ENCODE results near the gene IGF2R. TPM values are rescaled to one million over a fixed set of nuclear protein-coding genes. Genes with fewer than 3 reads are reported as not detected.

Gene IGF2R
- total RNA-seq, 1 donor from 2014 or later = 105 TPM

DNA sequence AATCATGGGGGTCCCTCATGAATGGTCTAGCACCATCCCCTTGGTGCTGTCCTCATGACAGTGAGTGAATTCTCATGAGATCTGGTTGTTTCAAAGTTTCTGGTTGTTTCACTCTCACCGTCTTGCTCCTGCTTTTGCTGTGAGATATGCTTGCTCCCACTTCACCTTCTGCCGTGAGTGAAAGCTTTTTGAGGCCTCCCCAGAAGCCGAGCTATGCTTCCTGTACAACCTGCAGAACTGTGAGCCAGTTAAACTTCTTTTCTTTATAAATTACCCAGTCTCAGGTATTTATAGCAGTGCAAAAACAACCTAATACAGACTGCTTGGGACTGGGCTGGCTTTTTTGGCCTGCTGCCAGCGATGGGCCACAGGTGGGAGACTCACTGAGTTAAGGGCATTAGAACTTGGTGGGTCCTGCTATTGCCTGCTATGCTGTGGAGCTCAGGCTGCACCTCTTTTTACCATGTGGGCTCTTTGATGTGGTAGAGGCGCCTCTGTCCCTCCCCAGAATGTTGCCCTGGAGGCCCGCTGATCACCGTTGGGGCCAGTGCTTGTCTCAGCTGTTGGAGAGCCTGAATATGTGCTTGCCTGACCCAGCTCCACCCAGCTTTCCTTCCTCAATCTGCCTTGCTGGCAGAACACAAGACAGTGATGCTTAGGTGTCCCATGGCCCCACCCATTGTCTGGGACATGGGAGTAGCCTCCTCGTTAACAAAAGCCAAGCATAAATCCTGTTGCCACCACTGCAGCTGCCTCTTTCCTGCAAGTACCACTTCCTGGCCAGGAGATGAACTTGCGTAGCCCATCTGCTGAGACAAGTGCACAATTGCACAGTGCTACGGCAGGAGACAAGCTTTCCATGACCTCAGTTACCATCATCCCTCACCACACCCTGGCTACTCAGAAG is 47.1 kb downstream of the IGF2R start:
- Mint-ChIP-seq H3K4me3 (ENCODE audit: unreplicated experiment) (no peak overlapping the region), H3K27ac (ENCODE audit: unreplicated experiment) (no peak overlapping the region), H3K36me3 (ENCODE audit: unreplicated experiment) (peaks cover 10% of the 10 kb centered on the region), H3K27me3 (ENCODE audit: unreplicated experiment) (no peaks in the 10 kb centered on the region), H3K9me3 (ENCODE audit: unreplicated experiment) (peaks cover 2% of the 10 kb centered on the region), H3K4me1 (ENCODE audit: low read depth, unreplicated experiment) (no peaks in the 10 kb centered on the region)
- TF ChIP-seq, protein P1, sequence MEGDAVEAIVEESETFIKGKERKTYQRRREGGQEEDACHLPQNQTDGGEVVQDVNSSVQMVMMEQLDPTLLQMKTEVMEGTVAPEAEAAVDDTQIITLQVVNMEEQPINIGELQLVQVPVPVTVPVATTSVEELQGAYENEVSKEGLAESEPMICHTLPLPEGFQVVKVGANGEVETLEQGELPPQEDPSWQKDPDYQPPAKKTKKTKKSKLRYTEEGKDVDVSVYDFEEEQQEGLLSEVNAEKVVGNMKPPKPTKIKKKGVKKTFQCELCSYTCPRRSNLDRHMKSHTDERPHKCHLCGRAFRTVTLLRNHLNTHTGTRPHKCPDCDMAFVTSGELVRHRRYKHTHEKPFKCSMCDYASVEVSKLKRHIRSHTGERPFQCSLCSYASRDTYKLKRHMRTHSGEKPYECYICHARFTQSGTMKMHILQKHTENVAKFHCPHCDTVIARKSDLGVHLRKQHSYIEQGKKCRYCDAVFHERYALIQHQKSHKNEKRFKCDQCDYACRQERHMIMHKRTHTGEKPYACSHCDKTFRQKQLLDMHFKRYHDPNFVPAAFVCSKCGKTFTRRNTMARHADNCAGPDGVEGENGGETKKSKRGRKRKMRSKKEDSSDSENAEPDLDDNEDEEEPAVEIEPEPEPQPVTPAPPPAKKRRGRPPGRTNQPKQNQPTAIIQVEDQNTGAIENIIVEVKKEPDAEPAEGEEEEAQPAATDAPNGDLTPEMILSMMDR (IDR thresholded peaks at IDR 0.05; ENCODE audit: partially characterized antibody, unreplicated experiment) = no peak
- DNase-seq = no peak

DNA sequence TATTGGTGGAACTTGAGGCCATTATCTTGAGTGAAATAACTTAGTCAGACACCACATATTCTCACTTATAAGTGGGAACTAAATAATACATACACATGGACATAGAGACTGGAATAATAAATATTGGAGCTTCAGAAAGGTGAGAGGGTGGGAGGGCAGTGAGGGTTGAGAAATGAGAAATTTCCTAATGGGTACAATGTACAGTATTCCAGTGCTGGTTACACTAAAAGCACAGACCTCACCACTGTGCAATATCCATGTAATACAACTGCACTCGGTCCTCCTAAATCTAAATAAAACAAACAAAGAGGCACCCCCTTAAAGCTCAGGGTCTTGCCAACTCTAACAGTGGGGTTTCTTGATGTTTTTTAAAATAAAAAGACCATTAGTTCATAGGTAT is 53.2 kb downstream of the IGF2R start:
- TF ChIP-seq, protein P1 (IDR thresholded peaks at IDR 0.05; ENCODE audit: partially characterized antibody, unreplicated experiment) = no peak
- H3K27ac Mint-ChIP-seq (ENCODE audit: unreplicated experiment) = no peak overlapping the region

DNA sequence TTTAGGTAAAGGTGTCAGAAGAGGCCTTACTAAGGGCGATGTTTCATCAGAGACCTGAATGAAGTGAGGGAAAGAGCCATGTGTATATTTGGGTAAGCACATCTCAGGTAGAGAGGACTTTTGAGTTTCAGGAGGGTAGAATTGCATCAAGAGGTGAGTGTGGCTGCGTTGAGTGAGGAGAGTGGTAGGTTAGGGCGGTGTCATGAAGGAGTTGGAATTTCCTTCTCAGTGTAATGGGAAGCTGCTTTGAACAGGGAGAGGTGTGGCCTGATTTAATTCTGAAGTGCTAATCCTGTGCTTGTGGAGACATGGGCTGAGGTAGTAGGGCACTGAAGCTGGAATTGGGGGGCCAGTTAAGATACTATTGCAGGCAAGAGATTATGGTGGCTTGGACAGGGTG is 53.9 kb downstream of the IGF2R start:
- no peak overlapping the region for H3K27ac Mint-ChIP-seq (ENCODE audit: unreplicated experiment)
- no peak overlapping the region for H3K4me3 Mint-ChIP-seq (ENCODE audit: unreplicated experiment)
- DNase-seq = no peak
- no peaks in the 10 kb centered on the region for H3K27me3 Mint-ChIP-seq (ENCODE audit: unreplicated experiment)
- peaks cover 2% of the 10 kb centered on the region for H3K9me3 Mint-ChIP-seq (ENCODE audit: unreplicated experiment)
- no peaks in the 10 kb centered on the region for H3K36me3 Mint-ChIP-seq (ENCODE audit: unreplicated experiment)
- no peaks in the 10 kb centered on the region for H3K4me1 Mint-ChIP-seq (ENCODE audit: low read depth, unreplicated experiment)
- TF ChIP-seq, protein P1 (IDR thresholded peaks at IDR 0.05; ENCODE audit: partially characterized antibody, unreplicated experiment) = no peak

More for the DNA sequence above, 53.2 kb downstream of the IGF2R start:
- Mint-ChIP-seq H3K4me1 (ENCODE audit: low read depth, unreplicated experiment) (no peaks in the 10 kb centered on the region), H3K9me3 (ENCODE audit: unreplicated experiment) (peaks cover 2% of the 10 kb centered on the region), H3K27me3 (ENCODE audit: unreplicated experiment) (no peaks in the 10 kb centered on the region), H3K4me3 (ENCODE audit: unreplicated experiment) (no peak overlapping the region), H3K36me3 (ENCODE audit: unreplicated experiment) (no peaks in the 10 kb centered on the region)
- DNase-seq = no peak

DNA sequence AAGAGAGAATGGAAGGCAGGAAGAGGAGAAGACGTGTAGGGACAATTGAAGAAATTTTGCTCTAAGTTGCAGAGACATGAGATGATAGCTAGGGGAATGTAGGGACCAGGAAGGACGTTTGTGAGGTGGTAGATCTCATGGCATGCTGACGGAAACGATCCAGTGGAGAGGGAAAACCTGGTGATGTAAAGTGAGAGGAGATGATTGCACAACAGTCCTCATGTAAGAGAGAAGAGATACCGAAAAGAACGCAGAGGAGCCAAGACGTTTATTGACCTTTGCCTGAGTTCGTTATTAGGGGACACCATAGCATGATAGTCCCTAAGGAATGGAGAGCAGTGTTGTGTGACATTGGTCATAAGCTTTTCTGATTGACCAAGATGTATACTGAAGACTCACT is 55.3 kb downstream of the IGF2R start:
- TF ChIP-seq, protein P1 (IDR thresholded peaks at IDR 0.05; ENCODE audit: partially characterized antibody, unreplicated experiment) = no peak
- Mint-ChIP-seq H3K9me3 (ENCODE audit: unreplicated experiment) (peaks cover 2% of the 10 kb centered on the region), H3K4me1 (ENCODE audit: low read depth, unreplicated experiment) (no peaks in the 10 kb centered on the region), H3K36me3 (ENCODE audit: unreplicated experiment) (no peaks in the 10 kb centered on the region), H3K27me3 (ENCODE audit: unreplicated experiment) (no peaks in the 10 kb centered on the region), H3K27ac (ENCODE audit: unreplicated experiment) (no peak overlapping the region), H3K4me3 (ENCODE audit: unreplicated experiment) (no peak overlapping the region)
- no peak for DNase-seq

DNA sequence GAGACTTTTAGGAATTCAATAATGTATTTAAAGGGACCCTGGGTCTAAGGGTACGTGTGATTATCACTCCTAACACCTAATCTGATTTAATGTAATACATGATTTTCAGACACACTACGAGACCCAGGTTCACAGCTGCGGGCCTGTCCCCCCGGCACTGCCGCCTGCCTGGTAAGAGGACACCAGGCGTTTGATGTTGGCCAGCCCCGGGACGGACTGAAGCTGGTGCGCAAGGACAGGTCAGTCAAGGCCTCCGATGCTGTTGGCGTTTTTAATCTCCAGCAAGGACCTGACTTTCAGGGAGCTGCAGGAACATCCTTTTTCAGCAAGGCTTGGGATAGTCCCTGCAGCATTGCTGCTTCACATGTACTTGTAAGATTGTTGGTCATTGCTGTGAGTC is 58.2 kb downstream of the IGF2R start:
- no peaks in the 10 kb centered on the region for H3K36me3 Mint-ChIP-seq (ENCODE audit: unreplicated experiment)
- no peaks in the 10 kb centered on the region for H3K27me3 Mint-ChIP-seq (ENCODE audit: unreplicated experiment)
- H3K4me3 Mint-ChIP-seq (ENCODE audit: unreplicated experiment) = no peak overlapping the region
- no peak for DNase-seq
- TF ChIP-seq, protein P1 (IDR thresholded peaks at IDR 0.05; ENCODE audit: partially characterized antibody, unreplicated experiment) = no peak
- no peak overlapping the region for H3K27ac Mint-ChIP-seq (ENCODE audit: unreplicated experiment)
- peaks cover 14% of the 10 kb centered on the region for H3K4me1 Mint-ChIP-seq (ENCODE audit: low read depth, unreplicated experiment)
- peaks cover 2% of the 10 kb centered on the region for H3K9me3 Mint-ChIP-seq (ENCODE audit: unreplicated experiment)
